ENCODE data around the gene CLMP.
"Not testable (repeated sequence)": the region's sequence is repeated elsewhere in the genome, so short reads cannot be mapped to it uniquely, and the experiment has no call there.

The CLMP gene

GRCh38 chr11:123216249-123216648 lies 21.2 kb upstream of the CLMP start:
- DNase-seq = no peak

- DNase-seq = no peak
Observed at GRCh38 chr11:123214940-123215339, 19.9 kb upstream of the CLMP start.

- no peak for DNase-seq
Observed at GRCh38 chr11:123214396-123214795, 19.3 kb upstream of the CLMP start.

GRCh38 chr11:123213307-123213771 lies 18.3 kb upstream of the CLMP start:
- no peak for DNase-seq

- no peak for DNase-seq
Observed at GRCh38 chr11:123212406-123212805, 17.4 kb upstream of the CLMP start.

- no peak for DNase-seq
Observed at GRCh38 chr11:123211981-123212380, 16.9 kb upstream of the CLMP start.

GRCh38 chr11:123211149-123211852 lies 16.3 kb upstream of the CLMP start:
- DNase-seq = no peak

- DNase-seq = no peak
Observed at GRCh38 chr11:123209591-123209990, 14.5 kb upstream of the CLMP start.

GRCh38 chr11:123206791-123207434 lies 11.9 kb upstream of the CLMP start:
- DNase-seq = no peak

- DNase-seq = not testable (repeated sequence)
Observed at GRCh38 chr11:123206055-123206454, 11.0 kb upstream of the CLMP start.

- no peak for DNase-seq
Observed at GRCh38 chr11:123203934-123204333, 8.9 kb upstream of the CLMP start.

- DNase-seq = no peak
Observed at GRCh38 chr11:123203471-123203870, 8.4 kb upstream of the CLMP start.

GRCh38 chr11:123202155-123203151 lies 7.4 kb upstream of the CLMP start:
- DNase-seq = no peak

GRCh38 chr11:123200264-123200663 lies 5.2 kb upstream of the CLMP start:
- no peak for DNase-seq

- DNase-seq = no peak
Observed at GRCh38 chr11:123197711-123198110, 2.7 kb upstream of the CLMP start.

GRCh38 chr11:123196060-123196714 lies 1.1 kb upstream of the CLMP start:
- no peak for DNase-seq

- no peak for DNase-seq
Observed at GRCh38 chr11:123194337-123195187, 486 bp downstream of the CLMP start.

GRCh38 chr11:123193742-123194141 lies 1.3 kb downstream of the CLMP start:
- no peak for DNase-seq

- DNase-seq = no peak
Observed at GRCh38 chr11:123191939-123192338, 3.1 kb downstream of the CLMP start.

GRCh38 chr11:123190518-123190917 lies 4.5 kb downstream of the CLMP start:
- DNase-seq = no peak

- no peak for DNase-seq
Observed at GRCh38 chr11:123188508-123189165, 6.4 kb downstream of the CLMP start.

All from NCI-H510A (cell line).